AG09319 (cell line): Measurements from ENCODE around the gene CNKSR2.

Source experiments
- DNase-seq: peaks from one replicate; pipeline ENCODE4 v3.0.0-alpha.2; 2010; ENCODE audit warnings: low read depth; ENCODE audit errors: extremely low read depth
- TF ChIP-seq, protein P1 (sequence below): IDR thresholded peaks from 2 replicates; pipeline ENCODE4 v1.5.1; 2011; ENCODE audit warnings: low read depth, mild to moderate bottlenecking, inconsistent platforms, low read length, moderate library complexity

CNKSR2 gene

DNA sequence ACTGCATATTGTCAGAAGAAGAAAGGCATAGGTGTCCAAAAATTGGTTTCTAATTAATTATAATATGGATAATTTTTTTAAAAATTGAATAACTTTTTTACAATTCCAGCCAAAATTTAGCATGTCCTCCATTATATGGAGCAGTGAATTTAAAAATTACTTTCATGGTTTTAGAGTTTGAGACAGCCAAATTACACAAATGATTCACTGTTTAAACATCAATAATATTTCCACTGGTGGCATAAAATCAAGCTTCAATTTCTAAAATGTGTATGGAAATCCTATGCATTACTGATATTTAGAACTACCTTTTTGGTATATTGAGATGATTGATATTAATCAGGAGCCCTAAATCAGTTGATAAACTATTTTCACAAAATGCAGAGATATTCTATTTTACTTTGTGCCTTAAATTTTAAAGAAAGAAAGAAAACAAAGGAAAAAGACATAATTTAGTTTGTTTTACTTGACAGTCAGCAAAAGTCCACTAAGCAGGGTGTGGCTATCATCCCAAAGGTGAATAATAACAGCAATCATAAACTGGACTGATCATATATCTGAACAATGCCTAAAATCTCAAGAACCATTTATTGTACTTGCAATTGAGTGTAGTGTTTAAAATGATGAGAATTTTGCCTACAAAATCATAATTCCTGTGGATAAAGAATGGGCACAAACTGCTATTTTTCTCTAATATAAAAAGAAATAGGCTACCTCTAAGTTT lies 249.7 kb downstream of the CNKSR2 start:
- TF ChIP-seq, protein P1, sequence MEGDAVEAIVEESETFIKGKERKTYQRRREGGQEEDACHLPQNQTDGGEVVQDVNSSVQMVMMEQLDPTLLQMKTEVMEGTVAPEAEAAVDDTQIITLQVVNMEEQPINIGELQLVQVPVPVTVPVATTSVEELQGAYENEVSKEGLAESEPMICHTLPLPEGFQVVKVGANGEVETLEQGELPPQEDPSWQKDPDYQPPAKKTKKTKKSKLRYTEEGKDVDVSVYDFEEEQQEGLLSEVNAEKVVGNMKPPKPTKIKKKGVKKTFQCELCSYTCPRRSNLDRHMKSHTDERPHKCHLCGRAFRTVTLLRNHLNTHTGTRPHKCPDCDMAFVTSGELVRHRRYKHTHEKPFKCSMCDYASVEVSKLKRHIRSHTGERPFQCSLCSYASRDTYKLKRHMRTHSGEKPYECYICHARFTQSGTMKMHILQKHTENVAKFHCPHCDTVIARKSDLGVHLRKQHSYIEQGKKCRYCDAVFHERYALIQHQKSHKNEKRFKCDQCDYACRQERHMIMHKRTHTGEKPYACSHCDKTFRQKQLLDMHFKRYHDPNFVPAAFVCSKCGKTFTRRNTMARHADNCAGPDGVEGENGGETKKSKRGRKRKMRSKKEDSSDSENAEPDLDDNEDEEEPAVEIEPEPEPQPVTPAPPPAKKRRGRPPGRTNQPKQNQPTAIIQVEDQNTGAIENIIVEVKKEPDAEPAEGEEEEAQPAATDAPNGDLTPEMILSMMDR = no peak
- no peak for DNase-seq

DNA sequence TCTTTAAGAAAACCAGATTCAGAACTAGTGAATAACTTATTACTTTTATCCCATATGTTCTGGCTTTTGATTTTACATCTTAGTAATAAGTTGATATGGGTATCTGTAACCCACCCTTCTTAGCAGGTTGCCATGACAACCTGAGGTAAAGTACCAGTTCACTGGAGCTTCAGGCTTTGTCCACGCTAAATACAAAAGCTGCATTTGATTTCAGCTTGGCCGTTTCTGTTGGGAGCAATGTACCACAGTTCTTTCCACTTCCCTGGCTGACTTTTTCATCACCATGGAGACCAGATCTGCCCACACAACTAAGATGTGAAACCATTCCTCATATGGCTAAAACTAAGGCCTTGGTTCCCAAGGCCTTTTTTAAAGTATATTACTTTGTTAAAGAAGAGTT lies 257.8 kb downstream of the CNKSR2 start:
- no peak for DNase-seq
- TF ChIP-seq, protein P1 = no peak

DNA sequence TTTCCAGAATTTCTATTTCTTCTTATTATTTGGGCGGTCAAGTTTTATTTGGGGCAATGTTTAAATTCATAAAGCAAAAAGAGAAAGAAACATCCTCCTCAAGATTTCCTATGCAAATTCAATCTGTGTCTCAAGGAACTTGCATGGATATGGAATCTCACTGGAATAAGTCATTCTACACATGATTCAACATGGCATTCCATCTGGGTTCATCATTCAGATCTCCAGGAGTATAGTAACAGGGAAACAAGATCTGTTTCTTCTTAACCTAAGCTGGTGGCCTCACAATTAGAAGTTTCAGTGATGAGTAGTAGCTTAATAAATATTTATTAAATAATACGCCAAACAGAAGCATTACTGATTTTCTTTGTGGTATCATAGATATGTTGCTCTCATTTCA lies 264.1 kb downstream of the CNKSR2 start:
- TF ChIP-seq, protein P1 = no peak

DNA sequence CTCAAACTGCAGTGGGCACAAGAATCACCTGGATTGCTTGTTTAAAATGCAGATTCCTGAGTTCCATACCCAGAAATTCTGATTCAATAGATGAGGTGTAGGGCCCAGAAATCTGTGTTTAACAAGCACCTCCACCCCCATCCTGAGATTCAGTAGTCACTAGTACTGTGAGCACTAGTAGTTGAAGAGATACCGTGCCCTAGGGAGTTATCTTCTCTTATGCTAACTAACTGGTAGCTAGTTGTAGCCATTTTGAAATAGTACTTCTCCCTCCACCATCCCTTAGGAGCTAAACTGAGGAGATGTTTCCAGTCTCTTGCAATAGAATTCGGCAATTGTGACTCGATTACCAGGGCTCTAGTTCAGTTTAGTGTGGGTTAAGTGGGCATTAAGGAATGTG lies 265.6 kb downstream of the CNKSR2 start:
- TF ChIP-seq, protein P1 = no peak
- DNase-seq = no peak

More for the DNA sequence above, 264.1 kb downstream of the CNKSR2 start:
- DNase-seq = no peak

DNA sequence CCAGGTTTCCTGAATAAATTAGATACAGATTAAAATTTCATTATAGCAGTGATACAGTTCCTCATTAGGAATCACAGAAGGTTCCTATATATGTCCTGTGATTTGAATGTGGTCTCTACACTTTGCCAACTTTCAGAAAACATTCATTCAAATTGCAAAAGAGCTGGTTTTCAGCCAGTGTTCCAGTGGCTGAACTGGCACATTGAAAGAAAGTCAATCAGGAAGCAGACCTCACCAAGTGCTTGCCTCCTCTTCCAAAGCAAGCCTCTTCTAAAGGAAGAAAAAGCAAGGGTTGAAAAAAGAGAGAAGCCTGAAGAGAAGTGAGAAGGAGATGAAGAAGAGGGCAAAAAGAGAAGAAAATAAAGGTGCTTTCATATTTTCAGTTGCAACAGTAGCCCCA lies 271.2 kb downstream of the CNKSR2 start:
- TF ChIP-seq, protein P1 = no peak

DNA sequence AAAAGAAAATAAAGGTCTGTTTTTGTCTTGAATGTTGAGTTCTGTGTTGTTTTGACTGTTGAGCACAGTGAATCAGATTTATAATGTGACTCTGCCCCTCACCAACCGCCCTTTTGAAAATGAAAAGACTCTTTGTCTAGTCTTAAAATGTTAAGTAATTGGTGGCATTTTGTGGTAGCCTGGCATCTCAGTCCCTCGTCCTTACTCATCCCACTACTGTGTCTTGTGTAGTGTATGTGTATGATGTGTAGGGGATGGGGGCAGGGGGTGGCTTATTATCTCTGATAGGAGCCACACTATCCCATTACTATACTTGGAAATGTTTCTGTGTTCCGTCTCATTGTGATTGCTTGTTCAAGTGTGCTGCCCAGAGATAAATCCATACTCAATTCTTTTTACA lies 271.7 kb downstream of the CNKSR2 start:
- TF ChIP-seq, protein P1 = no peak
- no peak for DNase-seq

More for the DNA sequence above, 271.2 kb downstream of the CNKSR2 start:
- DNase-seq = no peak

DNA sequence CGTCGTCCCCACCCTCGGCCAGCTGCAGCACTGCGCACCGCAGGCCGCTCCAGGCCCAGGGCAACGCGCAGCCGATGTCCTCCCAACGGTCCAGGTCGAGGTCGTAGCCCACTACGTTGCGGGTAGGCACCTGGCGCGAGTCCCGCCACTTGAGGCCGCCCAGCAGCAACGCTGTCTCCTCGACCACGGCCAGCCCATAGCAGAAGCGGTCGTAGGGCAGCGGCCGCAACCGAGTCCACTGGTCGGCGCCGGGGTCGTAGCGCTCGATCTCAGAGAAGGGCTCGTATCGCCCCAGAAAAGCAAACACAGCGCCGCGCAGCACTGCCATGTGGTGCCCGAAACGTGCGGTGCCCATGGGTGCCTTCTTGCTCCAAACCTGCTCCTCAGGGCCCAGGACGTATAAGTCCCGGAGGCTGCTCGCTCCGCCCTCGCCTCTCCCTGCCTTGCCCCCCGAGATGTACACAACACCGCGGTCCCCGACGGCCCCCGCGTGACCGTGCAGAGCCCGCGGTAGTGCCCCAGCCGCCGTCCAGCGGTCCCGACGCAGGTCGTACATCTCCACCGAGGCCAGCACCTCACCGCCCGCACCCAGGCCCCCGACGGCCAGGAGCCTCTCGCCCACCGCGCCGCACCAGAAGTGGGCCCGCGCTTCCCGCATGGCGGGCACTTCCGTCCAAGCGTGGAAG lies 281.8 kb downstream of the CNKSR2 start:
- TF ChIP-seq, protein P1 = no peak
- no peak for DNase-seq
